DOHH2 (cell line): ENCODE data around the gene STOM.

ENCODE experiments used
- H3F3A ChIP-seq: fragments of 200-600 bp; sonication (generic), shearing (Covaris generic); 2 replicates; pipeline ENCODE4 v1.6.0; 2016; ENCODE audit warnings: antibody characterized with exemption, mild to moderate bottlenecking; ENCODE audit not compliant: control insufficient read depth, insufficient read depth
- H3K27ac ChIP-seq: fragments of 200-600 bp; sonication (generic); 2 replicates; pipeline ENCODE4 v1.5.1; 2014; ENCODE audit warnings: low read depth, mild to moderate bottlenecking, low read length, moderate library complexity
- H3K27me3 ChIP-seq: fragments of 200-600 bp; sonication (generic); 2 replicates; pipeline ENCODE4 v1.6.1; 2014; ENCODE audit warnings: mild to moderate bottlenecking, low read length, mixed read lengths; ENCODE audit not compliant: control insufficient read depth
- H3K36me3 ChIP-seq: fragments of 200-600 bp; sonication (generic); 2 replicates; pipeline ENCODE4 v1.6.1; 2014; ENCODE audit warnings: mild to moderate bottlenecking, low read length, moderate library complexity, mixed read lengths; ENCODE audit not compliant: control insufficient read depth
- H3K4me1 ChIP-seq: fragments of 200-600 bp; sonication (generic); 2 replicates; pipeline ENCODE4 v1.6.1; 2014; ENCODE audit warnings: mild to moderate bottlenecking, low read length, mixed read lengths; ENCODE audit not compliant: control insufficient read depth
- H3K4me2 ChIP-seq: fragments of 200-600 bp; sonication (generic); 2 replicates; pipeline ENCODE4 v1.6.0; 2014; ENCODE audit warnings: mild to moderate bottlenecking, low read length, moderate library complexity
- H3K4me3 ChIP-seq: fragments of 200-600 bp; sonication (generic); 2 replicates; pipeline ENCODE4 v1.5.1; 2014; ENCODE audit warnings: mild to moderate bottlenecking, low read length, mixed read lengths
- H3K79me2 ChIP-seq: fragments of 200-600 bp; sonication (generic); 2 replicates; pipeline ENCODE4 v1.6.1; 2014; ENCODE audit warnings: mild to moderate bottlenecking, low read length, mixed read lengths; ENCODE audit not compliant: control insufficient read depth
- H3K9me2 ChIP-seq: fragments of 200-600 bp; sonication (generic); replicated peaks from 2 replicates; pipeline ENCODE4 v1.6.1; 2014; ENCODE audit warnings: mild to moderate bottlenecking, low read length, mixed read lengths; ENCODE audit not compliant: control insufficient read depth
- H3K9me3 ChIP-seq: fragments of 200-600 bp; sonication (generic); 2 replicates; pipeline ENCODE4 v1.6.1; 2014; ENCODE audit warnings: antibody characterized with exemption, low read length, mixed read lengths; ENCODE audit not compliant: control insufficient read depth, insufficient read depth
- H4K20me1 ChIP-seq: fragments of 200-600 bp; sonication (generic); 2 replicates; pipeline ENCODE4 v1.6.0; 2014; ENCODE audit warnings: low read depth, mild to moderate bottlenecking, antibody characterized with exemption, low read length, moderate library complexity; ENCODE audit not compliant: control insufficient read depth, insufficient read depth
- EZH2phosphoT487 ChIP-seq: fragments of 200-600 bp; sonication (generic); IDR thresholded peaks from 2 replicates; pipeline ENCODE4 v1.6.1; 2017; ENCODE audit warnings: borderline replicate concordance, mild to moderate bottlenecking, antibody characterized with exemption, low read length, moderate library complexity, mixed read lengths
- TF ChIP-seq, protein P1 (sequence below): fragments of 200-600 bp; sonication (generic); IDR thresholded peaks from one replicate; pipeline ENCODE4 v1.5.1; 2014; ENCODE audit warnings: antibody characterized with exemption, mild to moderate bottlenecking, low read depth, low read length; ENCODE audit not compliant: poor library complexity, severe bottlenecking

Gene STOM

DNA sequence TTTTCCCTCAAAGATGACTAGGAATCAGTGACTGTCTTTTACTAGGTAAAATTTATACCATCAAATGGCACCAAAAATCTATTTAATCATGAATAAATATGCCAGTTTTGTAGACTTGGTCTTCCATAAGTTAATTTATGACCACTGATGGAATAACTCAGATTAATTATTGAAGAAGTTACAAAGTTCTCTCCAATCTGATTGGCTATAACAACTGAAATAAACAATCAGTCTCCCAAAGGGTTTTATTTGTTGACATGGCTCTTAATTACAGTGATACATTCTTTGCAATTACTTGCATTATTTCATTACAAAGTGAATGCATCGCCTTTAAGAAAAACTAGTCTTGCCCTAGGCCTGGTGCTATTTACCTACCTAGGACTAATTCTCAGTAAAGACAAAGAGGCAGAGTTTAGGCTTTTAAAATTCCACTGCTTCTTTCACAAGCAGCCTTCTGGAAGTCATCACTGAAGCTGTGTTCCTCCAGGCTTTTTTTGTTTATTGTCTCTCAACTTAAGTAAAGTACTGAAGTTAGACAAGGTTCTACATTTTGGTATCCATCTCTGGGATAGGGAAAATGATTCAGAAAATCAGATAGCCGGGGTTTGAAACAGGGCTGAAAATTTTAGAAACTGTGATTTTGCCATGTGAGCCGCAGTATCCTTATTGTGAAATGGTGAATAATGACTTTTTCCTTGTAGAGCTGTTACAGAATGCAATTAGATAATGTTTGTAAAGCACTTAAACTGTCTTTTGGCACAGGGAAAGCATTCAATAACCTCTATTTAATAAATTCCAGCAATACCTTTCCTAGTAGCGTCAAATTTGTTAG lies 2.5 kb downstream of the STOM start:
- Histone ChIP-seq H3K4me2 (no peak overlapping the region), H3K27ac (no peak overlapping the region), H3K4me1 (peaks cover 21% of the 10 kb centered on the region), H3K79me2 (no peaks in the 10 kb centered on the region), H3F3A (0 out of 2 replicates have a peak, but pooled peaks cover 4% of the 10 kb centered on the region), H3K36me3 (no peaks in the 10 kb centered on the region), H4K20me1 (no peaks in the 10 kb centered on the region), H3K9me3 (no peaks in the 10 kb centered on the region), H3K4me3 (no peak overlapping the region), H3K27me3 (peaks cover 10% of the 10 kb centered on the region; the same call in 1 of the 2 replicates), H3K9me2 (no peaks in the 10 kb centered on the region)
- TF ChIP-seq EZH2phosphoT487: no peak
- TF ChIP-seq, protein P1, sequence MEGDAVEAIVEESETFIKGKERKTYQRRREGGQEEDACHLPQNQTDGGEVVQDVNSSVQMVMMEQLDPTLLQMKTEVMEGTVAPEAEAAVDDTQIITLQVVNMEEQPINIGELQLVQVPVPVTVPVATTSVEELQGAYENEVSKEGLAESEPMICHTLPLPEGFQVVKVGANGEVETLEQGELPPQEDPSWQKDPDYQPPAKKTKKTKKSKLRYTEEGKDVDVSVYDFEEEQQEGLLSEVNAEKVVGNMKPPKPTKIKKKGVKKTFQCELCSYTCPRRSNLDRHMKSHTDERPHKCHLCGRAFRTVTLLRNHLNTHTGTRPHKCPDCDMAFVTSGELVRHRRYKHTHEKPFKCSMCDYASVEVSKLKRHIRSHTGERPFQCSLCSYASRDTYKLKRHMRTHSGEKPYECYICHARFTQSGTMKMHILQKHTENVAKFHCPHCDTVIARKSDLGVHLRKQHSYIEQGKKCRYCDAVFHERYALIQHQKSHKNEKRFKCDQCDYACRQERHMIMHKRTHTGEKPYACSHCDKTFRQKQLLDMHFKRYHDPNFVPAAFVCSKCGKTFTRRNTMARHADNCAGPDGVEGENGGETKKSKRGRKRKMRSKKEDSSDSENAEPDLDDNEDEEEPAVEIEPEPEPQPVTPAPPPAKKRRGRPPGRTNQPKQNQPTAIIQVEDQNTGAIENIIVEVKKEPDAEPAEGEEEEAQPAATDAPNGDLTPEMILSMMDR: no peak

DNA sequence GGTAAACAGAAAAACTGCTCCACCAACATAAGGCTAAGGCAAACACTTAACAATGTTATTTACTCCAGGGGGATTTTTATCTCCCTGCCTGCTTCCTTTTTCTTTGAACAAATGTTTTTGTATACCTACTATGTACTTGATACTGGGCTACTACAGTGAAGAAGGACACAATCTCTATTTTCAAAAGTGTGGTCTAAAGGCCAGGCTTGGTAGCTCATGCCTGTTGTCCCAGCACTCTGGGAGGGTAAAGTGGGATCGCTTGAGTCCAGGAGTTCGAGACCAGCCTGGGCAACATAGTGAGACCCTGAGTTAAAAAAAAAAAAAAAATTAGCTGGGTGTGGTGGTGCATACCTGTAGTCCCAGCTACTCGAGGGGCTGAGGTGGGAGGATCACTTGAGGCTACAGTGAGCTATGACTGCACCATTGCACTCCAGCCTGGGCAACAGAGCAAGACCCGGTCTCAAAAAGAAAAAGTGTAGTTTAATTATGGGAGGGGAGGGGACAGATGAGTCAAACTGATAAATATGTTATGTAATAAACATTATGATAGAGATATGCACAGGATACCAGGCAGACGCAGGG lies 3.3 kb downstream of the STOM start:
- Histone ChIP-seq H3K4me1 (peaks cover 22% of the 10 kb centered on the region), H3F3A (0 out of 2 replicates have a peak, but pooled peaks cover 4% of the 10 kb centered on the region), H3K4me2 (no peak overlapping the region), H3K4me3 (no peak overlapping the region), H3K36me3 (no peaks in the 10 kb centered on the region), H3K27me3 (peaks cover 10% of the 10 kb centered on the region; the same call in 1 of the 2 replicates), H3K27ac (no peak overlapping the region), H3K9me2 (no peaks in the 10 kb centered on the region), H3K9me3 (no peaks in the 10 kb centered on the region), H4K20me1 (no peaks in the 10 kb centered on the region), H3K79me2 (no peaks in the 10 kb centered on the region)
- TF ChIP-seq EZH2phosphoT487: no peak
- TF ChIP-seq, protein P1: no peak

DNA sequence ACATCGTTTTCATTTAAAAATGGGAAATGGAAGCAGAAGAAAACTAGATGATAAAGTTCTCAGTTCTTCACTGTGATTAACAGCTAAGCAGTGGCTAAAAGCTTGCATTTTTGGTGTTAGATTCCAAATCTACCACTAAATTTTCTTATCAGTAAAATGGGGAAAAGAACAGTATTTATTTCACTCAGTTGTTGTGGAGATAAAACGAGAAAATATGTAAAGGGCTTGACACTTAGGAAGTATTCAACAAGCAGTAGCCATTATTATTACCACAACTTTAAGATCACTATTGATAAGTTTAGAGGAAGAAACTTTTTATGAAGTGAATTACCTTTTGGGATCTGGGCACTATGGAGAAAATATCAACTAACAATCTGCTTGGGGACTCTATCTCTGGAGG lies 4.5 kb downstream of the STOM start:
- H3K9me3 ChIP-seq: no peaks in the 10 kb centered on the region
- TF ChIP-seq, protein P1: no peak
- TF ChIP-seq EZH2phosphoT487: no peak
- H4K20me1 ChIP-seq: no peaks in the 10 kb centered on the region
- no peaks in the 10 kb centered on the region for H3K79me2 ChIP-seq
- H3K4me2 ChIP-seq: no peak overlapping the region
- peaks cover 22% of the 10 kb centered on the region for H3K4me1 ChIP-seq
- H3K36me3 ChIP-seq: no peaks in the 10 kb centered on the region
- no peak overlapping the region for H3K27ac ChIP-seq
- no peak overlapping the region for H3K4me3 ChIP-seq
- H3K9me2 ChIP-seq: no peaks in the 10 kb centered on the region
- peaks cover 10% of the 10 kb centered on the region; the same call in 1 of the 2 replicates for H3K27me3 ChIP-seq
- 0 out of 2 replicates have a peak, but pooled peaks cover 4% of the 10 kb centered on the region for H3F3A ChIP-seq
